ENCODE measurements around the gene SLC35F3.

DNA sequence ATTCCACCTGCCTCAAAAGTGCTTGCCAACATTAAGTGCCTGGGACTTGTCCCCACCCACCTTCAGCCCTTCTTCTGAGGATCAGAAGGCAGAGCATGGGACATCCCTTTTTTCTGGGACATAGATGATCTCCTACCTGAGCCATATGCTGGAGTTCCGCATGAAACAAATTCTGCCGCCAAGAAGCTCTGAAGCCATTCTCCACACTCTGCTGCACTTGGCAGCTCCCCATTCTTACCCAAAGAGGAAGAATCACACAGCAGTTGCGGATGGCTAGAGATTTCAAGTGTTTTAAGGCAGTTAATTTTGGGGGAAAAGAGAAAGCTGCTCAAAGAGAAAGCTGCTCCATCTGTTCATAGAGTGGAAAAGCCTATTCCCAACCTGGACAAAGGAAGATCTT lies 271.5 kb downstream of the SLC35F3 start:
- TF ChIP-seq, protein P1, sequence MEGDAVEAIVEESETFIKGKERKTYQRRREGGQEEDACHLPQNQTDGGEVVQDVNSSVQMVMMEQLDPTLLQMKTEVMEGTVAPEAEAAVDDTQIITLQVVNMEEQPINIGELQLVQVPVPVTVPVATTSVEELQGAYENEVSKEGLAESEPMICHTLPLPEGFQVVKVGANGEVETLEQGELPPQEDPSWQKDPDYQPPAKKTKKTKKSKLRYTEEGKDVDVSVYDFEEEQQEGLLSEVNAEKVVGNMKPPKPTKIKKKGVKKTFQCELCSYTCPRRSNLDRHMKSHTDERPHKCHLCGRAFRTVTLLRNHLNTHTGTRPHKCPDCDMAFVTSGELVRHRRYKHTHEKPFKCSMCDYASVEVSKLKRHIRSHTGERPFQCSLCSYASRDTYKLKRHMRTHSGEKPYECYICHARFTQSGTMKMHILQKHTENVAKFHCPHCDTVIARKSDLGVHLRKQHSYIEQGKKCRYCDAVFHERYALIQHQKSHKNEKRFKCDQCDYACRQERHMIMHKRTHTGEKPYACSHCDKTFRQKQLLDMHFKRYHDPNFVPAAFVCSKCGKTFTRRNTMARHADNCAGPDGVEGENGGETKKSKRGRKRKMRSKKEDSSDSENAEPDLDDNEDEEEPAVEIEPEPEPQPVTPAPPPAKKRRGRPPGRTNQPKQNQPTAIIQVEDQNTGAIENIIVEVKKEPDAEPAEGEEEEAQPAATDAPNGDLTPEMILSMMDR (IDR thresholded peaks at IDR 0.05; ENCODE audit: low read depth, low read length), result no peak
- no peak for TF ChIP-seq POLR2A (IDR thresholded peaks at IDR 0.05; ENCODE audit: extremely low read depth, insufficient read length)
- TF ChIP-seq MYC (IDR thresholded peaks at IDR 0.05; ENCODE audit: low read depth, low read length), result no peak

Measured in NB4 (cell line).